ENCODE data around the gene NTMT2. TPM values are rescaled to one million over a fixed set of nuclear protein-coding genes. Genes with fewer than 3 reads are reported as not detected.
"Not testable (repeated sequence)": the region's sequence is repeated elsewhere in the genome, so short reads cannot be mapped to it uniquely, and the experiment has no call there.

NTMT2 gene
- total and polyA plus RNA-seq, 2 of the 8 experiments (the other 6 are each of a cell fraction or from before 2014, with no cell fraction given): 0.38 TPM; not detected in 1

DNA sequence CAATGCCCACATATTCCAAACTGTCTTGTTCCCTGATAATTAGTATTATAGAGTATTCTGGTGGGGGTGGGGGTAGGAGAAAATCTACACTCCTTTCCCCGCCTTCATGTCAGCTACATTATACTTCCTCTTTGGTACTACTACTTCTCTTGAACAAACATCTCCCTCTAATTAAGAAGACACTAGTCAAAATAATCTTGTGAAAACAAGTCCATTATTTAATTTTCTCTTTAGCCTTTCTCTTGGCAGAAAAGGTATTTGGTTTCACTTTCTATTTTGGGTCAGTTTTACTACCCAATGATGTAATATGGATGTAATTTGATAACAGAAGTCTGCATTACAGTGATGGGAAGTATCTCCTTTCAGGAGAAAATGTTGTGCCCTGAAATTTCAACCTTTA, 22.5 kb downstream of the NTMT2 start (continued):
- no peak for TF ChIP-seq FOSL1 (IDR thresholded peaks at IDR 0.05; ENCODE audit: insufficient read depth, low read depth, low read length)
- TF ChIP-seq HDAC6 (IDR thresholded peaks at IDR 0.05; ENCODE audit: low read depth, low read length): no peak
- TF ChIP-seq ASH2L (IDR thresholded peaks at IDR 0.05; ENCODE audit: low read length): no peak
- TF ChIP-seq RNF2 (IDR thresholded peaks at IDR 0.05; ENCODE audit: borderline replicate concordance, low read depth, low read length, missing control alignments, poor library complexity, severe bottlenecking): no peak
- TF ChIP-seq CREB1 (IDR thresholded peaks at IDR 0.05): no peak
- no peak for TF ChIP-seq SRF (IDR thresholded peaks at IDR 0.05; ENCODE audit: low read depth, low read length)
- no peak for TF ChIP-seq EZH2 (IDR thresholded peaks at IDR 0.05; ENCODE audit: low read depth, low read length, severe bottlenecking)
- no peak for TF ChIP-seq NANOG (IDR thresholded peaks at IDR 0.05; ENCODE audit: insufficient read depth, low read depth, low read length, poor library complexity, severe bottlenecking)

- H3K9me3 ChIP-seq (ENCODE audit: insufficient read depth in 2 of 2, low read depth in 1 of 2, low read length in 1 of 2); H3K4me3 ChIP-seq (ENCODE audit: extremely low read depth in 1 of 4, insufficient read depth in 2 of 4, low read depth in 3 of 4, low read length in 4 of 4); H2BK20ac ChIP-seq (ENCODE audit: low read length); H4K91ac ChIP-seq (replicated peaks; ENCODE audit: insufficient read length, low read length); H3K18ac ChIP-seq (ENCODE audit: extremely low read depth, low read length); H3K36me3 ChIP-seq (ENCODE audit: control insufficient read depth in 2 of 4, insufficient read depth in 4 of 4, low read length in 3 of 4); H3K27me3 ChIP-seq (replicated peaks in 1 of 4; ENCODE audit: control insufficient read depth in 3 of 4, extremely low read depth in 1 of 4, insufficient read depth in 3 of 4, low read length in 3 of 4); H3K79me1 ChIP-seq (ENCODE audit: low read depth, low read length); CTCF ChIA-PET (ENCODE audit: partially characterized antibody); H2BK5ac ChIP-seq (ENCODE audit: low read depth, low read length); H4K20me1 ChIP-seq (replicated peaks in 1 of 2; ENCODE audit: control insufficient read depth in 1 of 2, insufficient read depth in 2 of 2, low read length in 2 of 2); H3K79me2 ChIP-seq (ENCODE audit: control insufficient read depth in 1 of 2, insufficient read depth in 2 of 2, low read length in 2 of 2); H2BK12ac ChIP-seq (ENCODE audit: low read depth, low read length); H3K56ac ChIP-seq (replicated peaks; ENCODE audit: insufficient read length, low read depth, low read length); H3K23ac ChIP-seq (ENCODE audit: insufficient read length); H3K4me2 ChIP-seq (ENCODE audit: insufficient read depth in 1 of 2, low read depth in 2 of 2, low read length in 2 of 2); H3K27ac ChIP-seq (ENCODE audit: low read depth, low read length); H4K8ac ChIP-seq (ENCODE audit: extremely low read depth, insufficient read depth, low read length); H2BK15ac ChIP-seq (ENCODE audit: low read length); H2AFZ ChIP-seq (ENCODE audit: low read length); H3K4me1 ChIP-seq (replicated peaks in 1 of 4; ENCODE audit: control insufficient read depth in 3 of 4, insufficient read depth in 4 of 4, low read length in 3 of 4); H4K5ac ChIP-seq (ENCODE audit: insufficient read length, low read depth, low read length); H3K4ac ChIP-seq (replicated peaks; ENCODE audit: insufficient read length, low read depth, low read length); H3K14ac ChIP-seq (ENCODE audit: insufficient read length); FAIRE-seq; H2BK120ac ChIP-seq (replicated peaks; ENCODE audit: low read depth, low read length); H3K23me2 ChIP-seq (ENCODE audit: low read depth, low read length); H2AK5ac ChIP-seq (ENCODE audit: low read depth, low read length); H3K9ac ChIP-seq (replicated peaks in 1 of 4; ENCODE audit: extremely low read depth in 1 of 4, low read depth in 3 of 4, low read length in 3 of 4); DNase-seq (ENCODE audit: low read depth in 1 of 2, low spot score in 2 of 2); POLR2A ChIA-PET (ENCODE audit: partially characterized antibody): not testable (repeated sequence)
- 91% methylated on average over 4 of the region's 4 CpGs; no CpG with 5 or more reads in 1 of the 2 experiments for WGBS, 2 experiments (ENCODE audit: extremely low coverage in 1 of 2, insufficient coverage in 1 of 2, insufficient read length in 1 of 2, insufficient replicate concordance in 2 of 2, low coverage in 1 of 2, low lambda C conversion rate in 2 of 2, missing lambda C conversion rate in 1 of 2)
Measured at GRCh38 chr1:170170513-170170912, 24.8 kb downstream of the NTMT2 start.
